Activated gamma-delta T cell treated with Interleukin-2 at 50 U/mL for 16 hours (primary cell): Measurements from ENCODE around the gene ARHGAP27.
"Not testable (repeated sequence)": the region's sequence is repeated elsewhere in the genome, so short reads cannot be mapped to it uniquely, and the experiment has no call there.

Experiments
- DNase-seq: peaks from one replicate; pipeline ENCODE4 v3.0.0-alpha.2; 2020

Gene ARHGAP27

GRCh38 chr17:45445901-45446743 lies 13.5 kb upstream of the ARHGAP27 start:
- peak; percentile 22 for DNase-seq

- DNase-seq, result not testable (repeated sequence)
Measured at GRCh38 chr17:45444856-45445820, 12.5 kb upstream of the ARHGAP27 start.

GRCh38 chr17:45444301-45444700 lies 11.6 kb upstream of the ARHGAP27 start:
- not testable (repeated sequence) for DNase-seq

GRCh38 chr17:45443371-45444260 lies 10.9 kb upstream of the ARHGAP27 start:
- not testable (repeated sequence) for DNase-seq

- no peak for DNase-seq
Measured at GRCh38 chr17:45441526-45442310, 9.0 kb upstream of the ARHGAP27 start.

- DNase-seq, result not testable (repeated sequence)
Measured at GRCh38 chr17:45440839-45441515, 8.3 kb upstream of the ARHGAP27 start.

GRCh38 chr17:45440161-45440778 lies 7.6 kb upstream of the ARHGAP27 start:
- no peak for DNase-seq

GRCh38 chr17:45438931-45439610 lies 6.4 kb upstream of the ARHGAP27 start:
- DNase-seq, result no peak

- DNase-seq, result no peak
Measured at GRCh38 chr17:45437465-45438283, 5.0 kb upstream of the ARHGAP27 start.

GRCh38 chr17:45436625-45437464 lies 4.2 kb upstream of the ARHGAP27 start:
- no peak for DNase-seq

GRCh38 chr17:45436161-45436560 lies 3.5 kb upstream of the ARHGAP27 start:
- DNase-seq, result no peak

GRCh38 chr17:45435481-45435880 lies 2.8 kb upstream of the ARHGAP27 start:
- DNase-seq, result no peak

GRCh38 chr17:45433159-45433535 lies 477 bp upstream of the ARHGAP27 start:
- DNase-seq, result no peak

- peak; percentile 68 for DNase-seq
Measured at GRCh38 chr17:45431531-45432404, 902 bp downstream of the ARHGAP27 start.

- no peak for DNase-seq
Measured at GRCh38 chr17:45430738-45431530, 1.7 kb downstream of the ARHGAP27 start.
